HPDE6-E6E7 (cell line): Measurements from ENCODE around the gene CORO7.
"Not testable (repeated sequence)": the region's sequence is repeated elsewhere in the genome, so short reads cannot be mapped to it uniquely, and the experiment has no call there.

Experiments used
- DNase-seq: peaks from one replicate; pipeline ENCODE4 v3.0.0; 2011; ENCODE audit warnings: missing footprints; ENCODE audit errors: extremely low spot score

The CORO7 gene

GRCh38 chr16:4338712-4339299, 77.6 kb downstream of the CORO7 start:
- no peak for DNase-seq

DNA sequence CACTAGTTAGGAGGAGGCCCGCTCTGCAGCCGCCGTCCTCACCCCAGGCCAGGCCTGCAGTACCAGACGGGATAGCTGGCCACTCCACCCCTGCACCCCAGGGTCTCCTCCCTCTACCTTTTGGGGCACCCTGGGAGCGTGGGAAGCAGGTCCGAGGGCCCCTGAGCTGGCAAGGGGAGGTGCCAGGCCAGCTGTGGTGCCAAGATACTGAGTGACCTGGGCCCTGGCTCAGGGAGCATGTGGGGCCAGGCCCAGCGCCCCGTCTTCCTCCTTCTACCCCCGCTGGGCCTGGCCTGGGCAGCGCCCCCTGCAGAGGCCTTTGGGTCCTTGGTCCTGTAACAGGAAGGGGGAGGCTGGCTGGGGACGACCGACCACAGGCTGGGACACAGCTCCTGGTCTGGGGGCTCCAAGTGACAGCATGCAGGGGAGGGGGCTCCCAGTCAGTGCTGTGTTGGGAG, 78.2 kb downstream of the CORO7 start:
- DNase-seq = no peak

GRCh38 chr16:4337540-4338088, 78.8 kb downstream of the CORO7 start:
- DNase-seq = no peak

DNA sequence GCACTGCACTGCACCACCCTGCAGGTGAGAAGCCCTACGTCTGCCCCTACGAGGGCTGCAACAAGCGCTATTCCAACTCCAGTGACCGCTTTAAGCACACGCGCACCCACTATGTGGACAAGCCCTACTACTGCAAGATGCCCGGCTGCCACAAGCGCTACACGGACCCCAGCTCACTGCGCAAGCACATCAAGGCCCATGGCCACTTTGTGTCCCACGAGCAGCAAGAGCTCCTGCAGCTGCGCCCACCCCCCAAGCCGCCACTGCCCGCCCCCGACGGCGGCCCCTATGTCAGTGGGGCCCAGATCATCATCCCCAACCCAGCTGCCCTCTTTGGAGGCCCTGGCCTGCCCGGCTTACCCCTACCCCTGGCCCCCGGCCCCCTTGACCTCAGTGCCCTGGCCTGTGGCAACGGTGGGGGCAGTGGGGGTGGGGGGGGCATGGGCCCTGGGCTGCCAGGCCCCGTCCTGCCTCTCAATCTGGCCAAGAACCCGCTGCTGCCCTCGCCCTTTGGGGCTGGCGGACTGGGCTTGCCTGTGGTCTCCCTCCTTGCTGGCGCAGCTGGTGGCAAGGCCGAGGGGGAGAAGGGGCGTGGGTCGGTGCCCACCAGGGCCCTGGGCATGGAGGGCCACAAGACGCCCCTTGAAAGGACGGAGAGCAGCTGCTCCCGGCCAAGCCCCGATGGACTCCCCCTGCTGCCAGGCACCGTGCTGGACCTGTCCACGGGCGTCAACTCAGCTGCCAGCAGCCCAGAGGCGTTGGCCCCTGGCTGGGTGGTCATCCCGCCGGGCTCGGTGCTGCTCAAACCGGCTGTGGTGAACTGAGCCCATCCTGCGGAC, 79.5 kb downstream of the CORO7 start:
- no peak for DNase-seq

- no peak for DNase-seq
Measured at GRCh38 chr16:4334724-4335495, 81.5 kb downstream of the CORO7 start.

- DNase-seq = not testable (repeated sequence)
Measured at GRCh38 chr16:4333714-4334113, 82.7 kb downstream of the CORO7 start.

GRCh38 chr16:4333308-4333638, 83.1 kb downstream of the CORO7 start:
- no peak for DNase-seq

DNA sequence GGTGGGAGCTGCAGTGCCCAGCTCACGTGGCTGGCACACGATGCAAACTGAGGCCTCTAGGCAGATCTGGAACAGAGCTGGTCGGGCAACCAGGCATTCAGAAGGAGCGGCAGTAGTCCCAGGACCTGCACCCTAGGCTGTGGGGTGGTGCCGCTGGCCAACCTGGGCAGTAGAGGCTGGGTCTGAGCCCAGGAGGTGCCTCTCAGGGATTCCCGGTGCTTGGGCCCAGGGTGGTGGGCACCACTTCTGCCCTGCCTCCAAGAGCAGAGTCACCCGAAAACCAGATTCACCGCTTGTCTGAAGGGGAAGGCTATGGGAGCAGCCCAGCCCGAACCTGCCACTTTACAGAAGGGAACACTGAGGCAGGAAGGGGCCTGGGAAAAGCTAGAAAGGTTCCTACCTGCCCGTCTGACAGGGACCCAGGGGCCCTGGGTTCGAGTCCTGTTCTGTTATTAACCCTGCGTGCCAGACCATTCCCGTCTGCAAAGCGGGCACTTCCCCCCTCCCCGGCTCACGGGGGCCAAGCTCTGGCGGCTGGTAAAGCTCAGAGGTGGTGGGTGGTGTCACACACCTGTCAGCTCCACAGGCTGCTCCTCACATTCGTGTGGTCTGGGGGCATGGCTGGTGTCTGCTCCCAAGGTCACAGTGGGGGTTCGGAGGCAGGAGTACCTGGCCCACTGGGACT, 83.6 kb downstream of the CORO7 start:
- no peak for DNase-seq

DNA sequence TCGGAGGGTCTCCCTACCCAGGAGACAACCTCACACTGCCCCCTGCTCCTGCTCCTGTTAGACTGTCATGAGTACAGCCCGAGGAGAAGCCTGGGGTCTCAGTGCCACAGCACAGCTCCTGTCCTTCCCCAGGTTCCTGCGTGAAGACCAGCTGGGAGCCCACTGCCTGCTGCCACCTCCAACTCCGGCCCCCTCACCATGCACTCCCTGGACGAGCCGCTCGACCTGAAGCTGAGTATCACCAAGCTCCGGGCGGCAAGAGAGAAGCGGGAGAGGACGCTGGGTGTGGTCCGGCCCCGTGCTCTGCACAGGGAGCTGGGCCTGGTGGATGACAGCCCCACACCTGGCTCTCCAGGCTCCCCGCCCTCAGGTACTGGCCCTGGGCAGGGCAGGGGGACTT, 84.3 kb downstream of the CORO7 start:
- no peak for DNase-seq

DNA sequence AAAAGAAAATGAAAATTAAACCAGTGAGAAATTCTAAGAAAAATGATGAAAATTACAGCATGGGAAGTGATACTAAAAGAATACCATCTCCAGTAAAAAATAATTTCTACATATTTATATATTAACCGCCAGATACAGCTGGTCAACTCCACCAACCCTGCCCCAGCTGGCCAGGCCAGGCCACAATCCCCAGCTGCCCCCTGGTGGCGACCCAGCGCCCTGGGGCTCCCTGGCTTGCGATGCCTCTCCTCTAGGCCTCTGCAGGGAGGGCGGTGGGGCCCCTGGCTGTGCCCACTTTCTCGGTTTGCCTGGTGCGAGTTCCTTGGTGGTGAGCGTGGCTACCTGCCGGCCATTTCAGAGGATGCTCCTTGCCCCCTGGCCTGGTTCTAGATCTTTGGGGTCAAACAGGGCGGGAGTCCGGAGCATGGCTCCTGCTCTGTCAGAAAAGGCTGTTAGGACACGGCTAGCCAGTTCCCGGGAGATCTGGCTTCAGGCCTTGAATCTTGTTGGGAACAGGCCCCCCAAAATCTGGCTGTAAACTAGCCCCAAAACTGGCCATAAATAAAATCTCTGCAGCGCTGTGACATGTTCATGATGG, 86.0 kb downstream of the CORO7 start:
- DNase-seq = no peak

DNA sequence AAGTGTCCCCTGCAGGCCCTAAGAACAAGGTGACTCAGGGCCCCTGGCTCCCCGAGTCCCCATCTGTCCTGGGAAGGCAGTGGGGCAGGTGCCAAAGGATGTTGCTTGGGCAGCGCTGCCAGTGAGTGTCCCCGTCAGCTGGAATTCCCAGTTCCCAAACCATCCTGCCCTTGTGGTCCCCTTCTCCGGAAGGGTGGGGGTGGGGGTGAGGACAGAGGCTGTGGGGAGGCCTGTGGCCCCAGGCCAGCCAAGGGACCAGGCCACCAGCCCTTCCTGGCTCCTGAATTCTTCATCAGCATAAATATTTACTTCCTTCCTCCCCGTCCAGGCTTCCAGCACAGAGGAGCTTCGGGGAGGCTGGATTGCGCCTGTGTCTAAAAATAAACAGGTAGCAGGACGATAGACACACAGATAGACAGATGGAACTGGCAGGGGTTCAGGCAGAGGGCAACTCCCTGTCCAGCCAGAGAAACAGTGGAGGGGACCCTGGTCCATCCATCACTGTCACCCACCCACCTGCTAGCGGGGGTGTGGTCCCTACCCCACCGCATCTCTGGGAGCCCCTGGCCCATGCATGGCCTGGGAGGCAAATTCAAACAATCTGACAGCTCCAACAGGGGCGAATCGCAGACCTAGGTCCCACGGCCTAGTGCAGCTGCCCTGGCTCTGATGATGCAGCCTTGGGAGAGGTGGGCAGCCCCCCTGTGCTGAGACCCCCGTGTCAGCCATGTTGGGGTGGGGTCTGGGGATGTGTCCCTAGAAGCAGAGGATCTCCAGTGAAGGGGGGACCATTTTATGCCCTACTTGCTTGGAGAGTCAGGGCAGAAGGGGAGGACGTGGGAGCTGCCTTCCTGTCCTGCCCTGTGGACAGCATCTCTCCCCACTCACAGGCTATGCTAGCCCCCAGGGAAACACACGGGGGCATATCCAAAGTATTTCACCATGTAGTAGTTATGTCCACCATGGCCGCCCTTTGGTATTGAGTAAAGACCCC, 87.3 kb downstream of the CORO7 start:
- DNase-seq = no peak

- no peak for DNase-seq
Measured at GRCh38 chr16:4328046-4328781, 88.2 kb downstream of the CORO7 start.

DNA sequence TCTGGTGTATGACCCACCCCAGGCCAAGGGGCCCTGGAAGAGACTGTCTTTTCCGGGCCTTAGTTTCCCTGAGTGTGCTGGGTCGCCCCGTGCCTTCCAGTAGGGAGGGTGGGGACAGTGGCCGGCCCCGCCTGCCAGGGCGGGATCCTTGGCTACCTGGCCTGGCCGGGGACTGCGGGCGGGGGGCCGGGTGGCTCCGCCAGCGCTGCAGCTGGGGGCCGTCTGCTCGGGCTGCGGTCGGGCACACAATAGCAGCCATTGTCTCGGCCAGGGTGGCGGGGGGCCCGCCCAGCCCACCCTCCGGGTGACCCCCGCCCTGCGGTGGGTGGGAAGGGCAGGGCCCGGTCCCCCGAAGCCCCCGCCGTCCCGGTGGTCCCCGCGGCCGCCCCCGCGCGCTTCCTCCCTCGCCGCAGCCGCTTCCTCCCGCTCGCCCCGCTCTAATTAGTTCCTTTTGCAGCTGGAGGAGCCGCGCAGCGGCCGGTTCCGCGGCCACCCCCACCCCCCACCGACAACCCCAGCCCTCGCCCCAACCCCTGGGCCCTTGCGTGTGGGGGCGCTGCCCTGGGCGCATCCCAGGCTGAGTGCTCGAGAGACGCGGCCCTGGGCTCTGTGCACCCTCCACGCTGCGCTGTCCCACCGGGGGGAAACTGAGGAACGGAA, 88.9 kb downstream of the CORO7 start:
- no peak for DNase-seq

DNA sequence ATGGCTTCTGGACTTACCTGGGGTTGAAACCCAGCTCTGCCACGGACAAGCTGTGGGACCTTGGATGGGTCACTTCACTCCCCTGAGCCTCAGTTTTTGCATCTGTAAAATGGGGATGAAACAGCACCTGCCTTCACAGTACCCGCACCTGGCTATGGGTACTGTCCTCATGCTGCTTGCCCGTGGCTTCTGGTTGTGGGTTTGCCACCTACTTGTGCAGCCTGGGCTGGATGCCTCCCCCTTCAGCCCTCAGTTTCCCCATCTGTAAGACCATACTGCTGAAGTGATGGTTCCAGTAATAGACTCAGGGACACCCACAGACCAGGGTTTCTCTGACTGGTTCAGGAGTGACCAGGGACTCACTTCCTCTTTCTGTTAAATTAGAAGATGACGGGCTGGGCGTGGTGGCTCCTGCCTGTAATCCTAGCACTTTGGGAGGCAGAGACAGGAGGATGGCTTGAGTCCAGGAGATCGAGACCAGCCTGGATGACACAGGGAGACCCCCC, 91.1 kb downstream of the CORO7 start:
- DNase-seq = no peak

DNA sequence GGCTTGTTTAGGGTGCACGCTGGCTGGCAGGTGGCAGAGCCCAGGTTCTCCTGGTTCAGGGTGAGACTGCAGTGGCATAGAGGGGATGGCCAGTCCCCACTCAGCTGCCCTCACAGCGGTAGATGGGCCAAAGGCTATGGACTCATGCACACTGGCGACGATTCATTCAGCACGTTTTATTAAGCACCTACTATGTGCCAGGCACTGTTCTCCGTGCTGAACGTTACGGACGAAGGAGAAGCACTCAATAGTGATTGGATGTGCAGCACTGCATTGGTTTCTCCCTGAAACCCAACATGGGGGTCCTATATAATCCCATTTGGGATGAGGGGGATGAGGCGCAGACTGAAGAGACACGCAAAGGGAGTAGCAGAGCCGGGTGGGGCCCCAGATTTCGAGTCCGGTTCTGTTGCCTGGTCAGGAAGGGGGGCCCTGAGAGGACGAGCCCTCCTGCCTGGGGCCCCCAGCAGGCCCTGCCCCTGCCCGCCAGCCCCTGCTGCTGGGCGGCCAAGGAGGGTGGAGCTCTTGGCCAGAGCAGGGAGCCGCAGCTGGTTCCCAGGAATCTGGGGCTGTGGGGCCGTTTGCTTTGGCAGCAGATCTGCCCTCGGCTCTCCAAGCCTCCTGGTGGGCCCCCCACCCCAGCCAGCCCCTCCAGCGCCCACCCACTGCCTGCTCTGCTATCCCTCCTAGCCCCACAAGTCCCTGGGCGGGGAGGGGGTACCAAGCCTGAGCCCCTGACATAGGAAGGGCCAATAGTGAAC, 91.7 kb downstream of the CORO7 start:
- DNase-seq = no peak

DNA sequence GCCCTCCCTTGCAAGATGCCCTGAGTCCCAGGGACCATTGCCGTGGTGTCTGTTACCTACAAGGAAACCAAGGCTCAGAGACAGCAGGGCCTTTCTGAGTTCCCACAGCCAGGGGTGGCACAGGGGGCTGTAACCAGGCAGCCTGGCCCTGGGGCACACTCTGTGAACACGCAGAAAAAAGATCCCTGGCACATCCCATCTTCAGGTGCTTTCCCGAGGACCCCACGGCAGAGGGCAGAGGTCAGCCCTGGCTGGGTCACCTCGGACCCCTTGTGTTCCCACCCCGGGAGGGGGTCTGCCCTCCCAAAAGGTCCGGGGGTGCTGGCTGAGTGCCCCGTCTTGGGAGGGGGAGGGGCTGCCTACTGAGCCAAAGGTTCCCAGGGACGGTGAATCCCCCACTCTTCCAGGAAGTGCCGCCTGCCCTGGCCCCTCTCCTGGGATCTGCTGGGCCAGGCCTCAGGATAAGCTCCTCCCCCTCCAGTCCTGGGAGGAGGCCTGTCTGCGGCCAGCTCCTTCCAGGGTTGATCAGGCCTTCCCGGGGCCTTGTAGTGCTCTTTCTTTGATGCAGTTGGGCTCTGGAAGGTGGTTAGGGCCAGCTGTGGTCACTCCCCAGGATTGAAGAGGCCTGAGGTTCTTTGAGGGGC, 92.4 kb downstream of the CORO7 start:
- no peak for DNase-seq

DNA sequence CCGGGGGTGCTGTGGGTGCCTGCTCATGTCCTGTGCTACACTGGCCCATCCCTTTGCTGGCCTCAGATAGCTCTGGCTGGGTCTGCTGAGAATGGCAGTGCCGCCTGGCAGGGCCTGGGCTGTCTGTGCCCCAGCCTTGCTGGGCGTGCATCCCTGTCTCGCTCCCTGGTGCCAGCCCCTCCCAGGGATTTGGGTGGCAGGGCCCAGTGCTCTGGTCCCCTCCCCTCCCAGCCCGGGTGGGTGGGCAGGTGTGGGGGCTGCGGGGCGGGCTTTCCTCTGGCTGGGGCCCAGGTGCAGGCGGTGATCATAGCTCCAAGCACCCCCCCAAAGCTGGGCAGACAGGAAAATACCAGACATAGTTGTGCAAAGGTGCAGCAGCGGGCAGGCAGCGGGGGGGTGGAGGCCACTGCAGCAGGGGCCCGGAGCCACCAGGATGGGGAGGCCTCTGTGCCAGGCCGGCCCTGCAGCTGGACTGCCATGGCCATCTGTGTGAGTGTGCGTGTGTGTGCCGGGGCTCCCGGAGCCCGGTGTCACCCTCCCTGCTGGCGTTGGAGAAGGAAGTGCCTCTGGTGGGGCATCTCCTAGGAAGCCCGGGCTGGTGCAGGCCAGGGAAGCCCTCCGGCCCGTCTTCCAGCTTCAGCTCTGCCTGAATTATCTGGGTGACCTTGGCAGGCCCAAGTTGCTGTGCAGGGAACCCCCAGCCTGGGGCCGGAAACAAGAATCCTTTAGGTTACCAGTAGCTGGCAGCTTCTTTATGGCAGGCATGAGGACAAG, 93.1 kb downstream of the CORO7 start:
- DNase-seq = no peak
